HG03521 (cell line): ENCODE results near the gene MICAL2.
"Not testable (repeated sequence)": the region's sequence is repeated elsewhere in the genome, so short reads cannot be mapped to it uniquely, and the experiment has no call there.

Experiments
- ATAC-seq: cut with Tn5 transposase; IDR thresholded peaks from one replicate; pipeline ENCODE4 v1.9.1; 2021; ENCODE audit warnings: mild to moderate bottlenecking, moderate library complexity; ENCODE audit not compliant: unreplicated experiment

Gene MICAL2

DNA sequence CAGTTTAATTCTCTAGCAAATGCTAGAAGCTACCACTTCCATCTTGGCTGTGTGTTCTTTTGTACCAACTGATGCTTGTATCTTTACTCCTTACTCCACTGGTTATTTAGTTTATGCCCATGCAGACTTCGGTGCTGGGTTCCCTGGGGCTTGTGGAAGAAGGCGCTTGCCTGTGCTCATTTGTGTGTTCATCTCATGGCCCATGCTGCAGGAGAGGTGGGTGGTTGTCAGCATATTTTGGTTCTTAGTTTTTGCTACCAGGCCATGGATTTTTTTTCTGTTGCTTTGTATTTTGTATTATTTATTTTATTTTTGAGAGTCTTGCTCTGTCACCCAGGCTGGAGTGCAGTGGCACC is 22.4 kb downstream of the MICAL2 start:
- ATAC-seq, result no peak

GRCh38 chr11:12133547-12134235 is 23.3 kb downstream of the MICAL2 start:
- ATAC-seq, result no peak

DNA sequence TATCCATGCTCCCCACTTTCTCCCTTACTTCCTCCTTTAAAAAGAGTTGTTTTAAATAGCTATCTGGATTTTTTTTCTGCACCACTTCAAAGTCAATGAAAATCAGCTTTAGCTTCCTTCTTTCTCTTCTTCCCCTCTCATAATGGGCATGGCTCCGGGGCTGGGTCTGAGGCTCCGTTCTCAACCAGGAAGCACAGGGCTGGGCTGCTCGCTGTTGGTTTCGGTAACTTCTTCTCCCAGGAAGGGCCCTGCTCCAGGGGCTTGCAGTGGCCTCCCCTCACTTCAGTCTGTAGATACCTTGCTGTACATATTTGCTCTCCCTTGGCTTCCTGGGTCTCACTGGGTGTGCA is 23.8 kb downstream of the MICAL2 start:
- ATAC-seq, result no peak

DNA sequence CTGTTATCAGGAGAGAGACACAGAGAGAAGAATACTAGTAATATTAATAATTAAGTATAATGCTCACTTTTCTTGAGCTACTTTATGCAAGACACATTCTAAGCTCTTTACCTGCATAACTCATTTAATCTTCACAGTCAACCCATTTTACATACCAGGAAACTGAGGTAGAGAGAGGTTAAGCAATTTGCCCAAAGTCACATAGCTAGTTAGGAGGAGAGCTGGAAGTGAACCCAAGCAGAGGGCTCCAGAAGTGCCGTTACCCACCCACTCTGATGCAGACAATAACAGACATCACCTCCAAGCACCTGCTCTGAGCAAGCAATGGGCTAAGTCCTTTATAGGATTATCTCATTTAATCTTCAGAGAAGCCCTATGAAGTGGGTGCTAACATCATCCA is 24.8 kb downstream of the MICAL2 start:
- ATAC-seq, result no peak

GRCh38 chr11:12137005-12137690 is 26.8 kb downstream of the MICAL2 start:
- ATAC-seq, result no peak

- no peak for ATAC-seq
These were observed 27.7 kb downstream of the MICAL2 start for GRCh38 chr11:12137938-12138731.

DNA sequence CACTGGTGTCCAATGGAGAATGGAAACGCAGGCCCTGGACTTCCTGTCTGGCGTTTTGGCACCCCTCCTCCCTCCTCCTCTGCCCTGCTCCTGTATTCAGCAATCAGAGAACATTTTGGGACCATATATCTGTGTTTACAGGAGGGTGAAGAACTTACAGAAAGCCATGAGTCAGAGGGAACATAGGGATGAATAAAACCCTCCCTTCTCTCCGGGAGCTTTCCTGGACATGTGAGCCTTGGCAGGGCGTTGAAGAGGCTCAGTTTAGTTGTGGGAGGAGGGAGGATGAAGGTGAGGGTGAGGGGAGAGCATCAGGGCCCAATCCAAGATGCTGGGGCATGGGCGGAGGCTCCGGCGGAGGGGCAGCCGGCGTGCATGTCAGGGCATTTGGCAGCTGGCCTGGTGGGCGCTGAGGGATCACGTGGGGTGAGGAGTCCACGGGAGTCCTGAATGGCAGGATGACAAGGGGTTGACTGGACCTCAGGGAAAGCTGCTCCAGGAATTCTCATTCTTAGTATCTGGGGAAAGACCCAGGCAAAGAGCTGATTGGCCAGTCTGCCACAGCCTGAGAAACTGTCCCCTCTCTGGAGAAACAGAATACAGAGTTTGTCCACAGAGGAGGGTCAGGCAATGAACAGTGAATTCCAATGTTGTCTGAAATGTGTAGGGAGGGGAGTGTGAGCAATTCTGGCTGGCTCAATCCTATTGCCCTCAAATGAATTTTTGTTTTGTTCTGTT is 28.9 kb downstream of the MICAL2 start:
- ATAC-seq, result no peak

DNA sequence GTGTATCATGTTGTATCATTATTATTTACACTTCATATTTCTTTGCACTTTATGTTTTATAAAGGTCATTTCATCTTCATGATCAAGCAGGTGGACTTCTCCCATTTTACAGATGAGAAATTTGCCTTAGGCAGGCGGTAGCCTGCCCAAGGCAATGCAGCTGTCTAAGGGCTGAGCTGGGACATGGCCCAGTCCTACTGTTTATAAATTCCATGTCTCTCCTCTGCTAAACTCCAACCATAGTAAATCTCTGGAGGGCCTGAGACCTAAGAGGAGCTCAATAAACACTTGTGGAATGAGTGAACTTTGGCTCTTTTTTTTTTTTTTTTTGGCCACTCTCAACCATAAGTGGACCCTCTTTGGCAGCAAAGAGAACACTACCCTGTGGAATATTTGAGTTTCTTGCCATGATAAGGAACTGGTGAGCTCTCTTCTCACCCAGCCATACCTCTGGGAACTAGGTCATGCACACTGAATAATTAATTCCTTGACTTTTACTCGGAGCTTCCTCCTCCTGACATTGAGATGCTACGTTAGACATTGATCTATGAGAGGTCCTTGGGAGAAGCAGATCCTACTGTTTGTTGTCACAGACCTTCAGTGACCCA is 29.9 kb downstream of the MICAL2 start:
- no peak for ATAC-seq

GRCh38 chr11:12141283-12141682 is 30.9 kb downstream of the MICAL2 start:
- ATAC-seq, result no peak

- no peak for ATAC-seq
These were observed 31.8 kb downstream of the MICAL2 start for GRCh38 chr11:12142176-12142575.

GRCh38 chr11:12142909-12143308 is 32.5 kb downstream of the MICAL2 start:
- ATAC-seq, result no peak

DNA sequence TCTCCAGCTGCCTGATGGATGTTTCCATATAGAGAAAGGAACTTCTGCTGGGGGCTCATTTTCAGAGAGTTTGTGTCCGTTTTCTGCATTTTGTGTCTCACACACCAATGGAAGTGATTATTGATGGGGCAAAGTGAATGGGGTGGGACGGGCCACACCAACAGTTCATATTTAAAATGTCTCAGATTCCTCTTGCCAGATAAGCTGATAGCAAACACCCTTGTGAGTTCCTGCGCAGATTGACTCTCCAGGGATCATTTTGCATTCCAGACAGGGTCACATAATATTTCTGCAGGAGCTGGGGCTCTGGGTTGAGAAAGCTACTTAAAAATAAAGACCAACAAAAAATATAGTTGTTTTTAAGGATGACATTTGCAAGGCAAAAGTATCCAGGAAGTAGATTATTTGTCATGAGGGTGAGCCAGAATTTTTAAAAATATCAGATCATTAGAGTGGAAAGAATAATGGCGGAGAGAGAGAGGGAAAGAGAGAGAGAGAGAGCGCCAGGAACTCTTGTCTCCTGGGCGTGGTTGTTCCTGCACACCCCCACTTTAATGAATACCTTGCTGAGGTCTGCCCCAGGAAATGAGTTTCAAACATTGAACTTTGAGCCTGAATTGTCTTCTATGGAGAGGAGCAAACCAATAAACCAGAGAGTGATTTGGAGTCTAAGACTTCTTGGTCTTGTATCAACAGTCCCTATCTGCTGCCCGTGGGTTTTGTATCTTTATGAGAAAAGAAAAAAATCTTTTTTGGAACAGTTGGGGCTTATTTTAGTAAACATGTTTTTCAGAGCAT is 33.3 kb downstream of the MICAL2 start:
- no peak for ATAC-seq

DNA sequence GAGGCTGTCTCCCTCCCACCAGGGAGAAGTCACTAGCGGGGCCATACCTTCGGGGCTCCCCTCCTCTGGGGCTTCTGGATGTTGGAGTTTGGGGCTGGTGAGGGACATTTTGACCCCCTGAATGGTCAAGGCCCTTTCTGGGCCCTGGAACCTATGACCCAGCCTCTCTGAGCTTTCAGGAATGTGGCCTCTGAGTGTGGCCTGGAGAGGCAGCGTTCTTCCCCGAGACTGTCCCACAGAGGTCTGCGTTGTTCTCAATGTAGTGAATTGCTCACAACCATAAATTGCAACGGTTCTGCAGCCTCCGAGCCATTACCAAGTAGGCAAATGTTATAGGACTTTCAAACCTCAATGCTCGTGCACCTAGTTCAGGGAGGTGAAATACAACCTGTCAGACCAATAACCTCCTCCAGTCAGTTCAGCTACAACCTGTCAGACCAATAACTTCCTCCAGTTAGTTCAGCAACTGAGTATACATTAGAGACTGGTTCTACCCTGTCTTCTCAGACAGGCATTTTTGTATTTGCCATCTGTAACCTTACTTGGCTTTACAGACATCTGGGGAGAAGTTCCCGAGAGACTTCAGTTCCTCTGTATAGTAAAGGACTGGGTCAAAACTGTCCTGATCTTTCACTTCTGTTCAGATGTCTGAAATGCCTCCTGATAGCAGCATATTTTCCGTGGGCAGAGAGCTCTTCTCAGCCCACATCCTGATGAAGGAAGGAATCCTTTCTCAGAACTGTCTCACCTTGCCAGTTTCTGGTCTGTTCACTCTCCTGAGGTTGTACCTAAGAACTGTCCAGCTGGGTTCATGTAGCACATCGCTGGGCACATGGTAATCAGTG is 34.2 kb downstream of the MICAL2 start:
- no peak for ATAC-seq

- not testable (repeated sequence) for ATAC-seq
These were observed 36.3 kb downstream of the MICAL2 start for GRCh38 chr11:12146678-12147077.

- ATAC-seq, result no peak
These were observed 37.4 kb downstream of the MICAL2 start for GRCh38 chr11:12147827-12148226.

- no peak for ATAC-seq
These were observed 38.1 kb downstream of the MICAL2 start for GRCh38 chr11:12148466-12148865.

GRCh38 chr11:12148882-12149281 is 38.5 kb downstream of the MICAL2 start:
- no peak for ATAC-seq

GRCh38 chr11:12149672-12150225 is 39.4 kb downstream of the MICAL2 start:
- ATAC-seq, result no peak

- ATAC-seq, result no peak
These were observed 40.5 kb downstream of the MICAL2 start for GRCh38 chr11:12150831-12151382.
